Trophoblast cell (in vitro differentiated cells and primary cell): ENCODE data around the gene ARHGEF11. TPM values are rescaled to one million over a fixed set of nuclear protein-coding genes. Genes with fewer than 3 reads are reported as not detected.

Source experiments
- DNase-seq, 2 donors: peaks; one replicate each; pipeline ENCODE4 v3.0.0-alpha.2; 2016
- H2AFZ ChIP-seq: 2 replicates; pipeline ENCODE4 v1.6.1; 2013; ENCODE audit warnings: low read length, moderate library complexity, mild to moderate bottlenecking; ENCODE audit not compliant: insufficient read depth, poor library complexity
- H2AK5ac ChIP-seq: 2 replicates; pipeline ENCODE4 v1.6.1; 2013; ENCODE audit warnings: mild to moderate bottlenecking, low read length
- H2BK120ac ChIP-seq: 2 replicates; pipeline ENCODE4 v1.6.1; 2013; ENCODE audit warnings: low read length, mild to moderate bottlenecking, moderate library complexity; ENCODE audit not compliant: insufficient read depth, poor library complexity
- H2BK12ac ChIP-seq: 2 replicates; pipeline ENCODE4 v1.6.1; 2013; ENCODE audit warnings: mild to moderate bottlenecking, low read length, moderate library complexity
- H2BK5ac ChIP-seq: 2 replicates; pipeline ENCODE4 v1.6.1; 2013; ENCODE audit warnings: low read length, low read depth, moderate library complexity, mild to moderate bottlenecking; ENCODE audit not compliant: poor library complexity
- H3K14ac ChIP-seq: 2 replicates; pipeline ENCODE4 v1.6.1; 2013; ENCODE audit warnings: mild to moderate bottlenecking, low read length
- H3K18ac ChIP-seq: 2 replicates; pipeline ENCODE4 v1.6.1; 2013; ENCODE audit warnings: mild to moderate bottlenecking, low read length
- H3K23ac ChIP-seq: 2 replicates; pipeline ENCODE4 v1.6.1; 2013; ENCODE audit warnings: low read length
- H3K27ac ChIP-seq: 2 replicates; pipeline ENCODE4 v1.5.1; 2013; ENCODE audit warnings: low read depth, mild to moderate bottlenecking, inconsistent platforms, low read length, moderate library complexity
- H3K27me3 ChIP-seq: 2 replicates; pipeline ENCODE4 v1.6.1; 2013; ENCODE audit warnings: inconsistent platforms, mild to moderate bottlenecking, low read length, moderate library complexity; ENCODE audit not compliant: insufficient read depth
- H3K36me3 ChIP-seq, 2 experiments: 1 replicate in 1 of 2; 2 replicates in 1 of 2; pipeline ENCODE4 v1.6.1; 2013; ENCODE audit warnings: low read length in 2 of 2, mild to moderate bottlenecking in 2 of 2, moderate library complexity in 1 of 2; ENCODE audit not compliant: insufficient read depth in 2 of 2, control insufficient read depth in 1 of 2
- H3K4ac ChIP-seq: 2 replicates; pipeline ENCODE4 v1.6.1; 2013; ENCODE audit warnings: low read depth, mild to moderate bottlenecking, low read length, moderate library complexity
- H3K4me1 ChIP-seq, 2 experiments: 1 replicate in 1 of 2; 2 replicates in 1 of 2; pipeline ENCODE4 v1.6.1; 2013; ENCODE audit warnings: low read length in 2 of 2, mild to moderate bottlenecking in 2 of 2, moderate library complexity in 1 of 2; ENCODE audit not compliant: insufficient read depth in 2 of 2, control insufficient read depth in 1 of 2
- H3K4me2 ChIP-seq: 2 replicates; pipeline ENCODE4 v1.6.1; 2013; ENCODE audit warnings: inconsistent platforms, mild to moderate bottlenecking, low read length, moderate library complexity
- H3K4me3 ChIP-seq: 2 replicates; pipeline ENCODE4 v1.5.1; 2013; ENCODE audit warnings: mild to moderate bottlenecking, low read depth, low read length, inconsistent platforms
- H3K79me1 ChIP-seq: one replicate; pipeline ENCODE4 v1.6.1; 2013; ENCODE audit warnings: low read length
- H3K79me2 ChIP-seq: 2 replicates; pipeline ENCODE4 v1.6.1; 2013; ENCODE audit warnings: low read length, mild to moderate bottlenecking; ENCODE audit not compliant: control insufficient read depth, insufficient read depth, poor library complexity
- H3K9ac ChIP-seq: 2 replicates; pipeline ENCODE4 v1.6.1; 2013; ENCODE audit warnings: mild to moderate bottlenecking, low read length
- H3K9me3 ChIP-seq: 2 replicates; pipeline ENCODE4 v1.6.1; 2013; ENCODE audit warnings: low read depth, mild to moderate bottlenecking, control low read depth, inconsistent platforms, low read length; ENCODE audit not compliant: insufficient read depth
- H4K12ac ChIP-seq: 2 replicates; pipeline ENCODE4 v1.6.1; 2013; ENCODE audit warnings: low read depth, mild to moderate bottlenecking, low read length, moderate library complexity
- H4K8ac ChIP-seq: 2 replicates; pipeline ENCODE4 v1.6.1; 2013; ENCODE audit warnings: low read depth, mild to moderate bottlenecking, low read length, moderate library complexity
- H4K91ac ChIP-seq: one replicate; pipeline ENCODE4 v1.6.1; 2013; ENCODE audit warnings: low read depth, mild to moderate bottlenecking, low read length, moderate library complexity
- WGBS: extraction: QIAGEN DNeasy Blood & Tissue Kit; methylation state at CpG from one replicate; pipeline ENCODE4 v1.1.7; 2013; ENCODE audit warnings: missing lambda C conversion rate; ENCODE audit not compliant: insufficient read length, insufficient coverage; ENCODE audit errors: extremely low coverage; 5-methylcytosine and 5-hydroxymethylcytosine counted together
- polyA plus RNA-seq: library from polyadenylated mRNA; stranded (reverse); fragments of 200-250 nt; gene quantifications from 2 replicates; pipeline ENCODE4 v1.2.3, GENCODE V29; 2013

ARHGEF11 gene, protein sequence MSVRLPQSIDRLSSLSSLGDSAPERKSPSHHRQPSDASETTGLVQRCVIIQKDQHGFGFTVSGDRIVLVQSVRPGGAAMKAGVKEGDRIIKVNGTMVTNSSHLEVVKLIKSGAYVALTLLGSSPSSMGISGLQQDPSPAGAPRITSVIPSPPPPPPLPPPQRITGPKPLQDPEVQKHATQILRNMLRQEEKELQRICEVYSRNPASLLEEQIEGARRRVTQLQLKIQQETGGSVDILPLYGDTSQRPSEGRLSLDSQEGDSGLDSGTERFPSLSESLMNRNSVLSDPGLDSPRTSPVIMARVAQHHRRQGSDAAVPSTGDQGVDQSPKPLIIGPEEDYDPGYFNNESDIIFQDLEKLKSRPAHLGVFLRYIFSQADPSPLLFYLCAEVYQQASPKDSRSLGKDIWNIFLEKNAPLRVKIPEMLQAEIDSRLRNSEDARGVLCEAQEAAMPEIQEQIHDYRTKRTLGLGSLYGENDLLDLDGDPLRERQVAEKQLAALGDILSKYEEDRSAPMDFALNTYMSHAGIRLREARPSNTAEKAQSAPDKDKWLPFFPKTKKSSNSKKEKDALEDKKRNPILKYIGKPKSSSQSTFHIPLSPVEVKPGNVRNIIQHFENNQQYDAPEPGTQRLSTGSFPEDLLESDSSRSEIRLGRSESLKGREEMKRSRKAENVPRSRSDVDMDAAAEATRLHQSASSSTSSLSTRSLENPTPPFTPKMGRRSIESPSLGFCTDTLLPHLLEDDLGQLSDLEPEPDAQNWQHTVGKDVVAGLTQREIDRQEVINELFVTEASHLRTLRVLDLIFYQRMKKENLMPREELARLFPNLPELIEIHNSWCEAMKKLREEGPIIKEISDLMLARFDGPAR (N-terminal part only)
- polyA plus RNA-seq = 8.7 and 8.8 TPM in 2 replicates

DNA sequence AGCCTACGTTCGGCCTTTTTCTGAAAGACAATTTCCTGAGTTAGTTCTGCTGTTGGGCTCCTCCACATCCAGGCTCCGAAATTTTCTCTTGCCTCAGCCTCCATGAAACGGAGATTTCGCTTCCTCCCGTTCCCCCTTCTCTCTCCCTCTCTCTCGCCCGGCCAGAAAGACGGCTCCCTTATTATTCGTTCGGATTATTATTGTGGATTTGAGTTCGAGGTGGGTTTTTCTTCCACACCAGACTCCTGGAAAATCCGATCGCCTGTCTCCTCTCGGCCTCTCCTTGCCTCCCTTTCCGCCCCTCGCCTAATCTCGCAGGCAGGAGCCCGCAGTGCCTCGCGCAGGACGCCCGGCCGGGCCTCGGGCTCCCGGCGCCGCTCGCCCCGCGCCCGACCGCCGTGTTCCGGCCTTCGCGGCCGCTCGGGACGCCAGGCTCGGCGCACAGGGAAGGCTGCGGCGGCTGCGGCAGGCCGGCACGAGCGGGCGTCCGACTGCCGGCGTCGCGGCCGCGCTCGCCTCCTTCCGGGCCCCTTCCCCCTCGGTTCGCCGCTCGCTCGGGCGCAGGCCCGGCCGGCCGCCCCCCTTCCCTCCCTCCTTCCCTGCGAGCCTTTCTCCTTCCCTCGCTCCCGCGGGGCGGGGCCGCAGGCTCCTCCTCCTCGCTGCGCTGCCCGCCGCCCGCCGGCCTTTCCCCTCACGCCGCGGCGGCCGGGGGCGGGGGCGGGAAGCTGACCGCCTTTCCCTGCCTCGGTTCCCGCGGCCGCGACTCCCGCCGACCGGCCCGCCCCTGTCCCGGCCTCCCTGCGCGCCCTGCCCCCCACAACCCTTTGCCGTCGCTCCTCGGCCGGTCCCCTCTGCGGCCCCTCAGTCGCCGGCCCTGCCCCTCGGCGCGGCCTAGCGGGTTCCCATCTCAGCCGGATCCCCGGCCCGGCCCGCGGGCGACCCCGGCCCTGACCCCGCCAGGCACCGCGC is at the start of gene ARHGEF11:
TSS of gene ARHGEF11 (minus strand) at position 493 of the 969 bp plus-strand sequence. CDS start 1,412 bp downstream, outside the sequence.
- WGBS = no CpG with 5 or more reads among the region's 120 CpGs
- H4K91ac ChIP-seq = peak within 1 kb of the TSS; percentile 95
- H2AFZ ChIP-seq = peak within 1 kb of the TSS; percentile 93
- no peaks in the 10 kb centered on the region for H3K36me3 ChIP-seq
- peak within 1 kb of the TSS; percentile 88 for H4K12ac ChIP-seq
- H3K79me2 ChIP-seq = peaks cover 12% of the 10 kb centered on the region
- H4K8ac ChIP-seq = peak within 1 kb of the TSS; percentile 94
- no peak within 1 kb of the TSS for H3K23ac ChIP-seq
- H3K18ac ChIP-seq = peak within 1 kb of the TSS; percentile 97
- H2BK5ac ChIP-seq = peak within 1 kb of the TSS; percentile 90
- peak within 1 kb of the TSS; percentile 81 for H3K4me3 ChIP-seq
- H3K4me1 ChIP-seq = peaks cover 11 to 14% of the 10 kb centered on the region in 2 experiments
- DNase-seq = peak; percentile 83 to 93
- H2BK12ac ChIP-seq = peak within 1 kb of the TSS; percentile 35
- H3K14ac ChIP-seq = peak within 1 kb of the TSS; percentile 92
- H2AK5ac ChIP-seq = no peak within 1 kb of the TSS
- peak within 1 kb of the TSS; percentile 76 for H3K9ac ChIP-seq
- H3K27me3 ChIP-seq = no peaks in the 10 kb centered on the region
- peak within 1 kb of the TSS; percentile 35 for H3K4ac ChIP-seq
- H3K4me2 ChIP-seq = peak within 1 kb of the TSS; percentile 84
- H3K27ac ChIP-seq = peak within 1 kb of the TSS; percentile 82
- no peaks in the 10 kb centered on the region for H3K9me3 ChIP-seq
- H3K79me1 ChIP-seq = peaks cover 10% of the 10 kb centered on the region
- H2BK120ac ChIP-seq = peak within 1 kb of the TSS; percentile 89

GRCh38 chr1:157095091-157095490 is 49.5 kb upstream of the ARHGEF11 start:
- H3K79me1 ChIP-seq = no peaks in the 10 kb centered on the region
- H2BK120ac ChIP-seq = no peak overlapping the region
- no peak overlapping the region for H3K14ac ChIP-seq
- DNase-seq = no peak
- H3K79me2 ChIP-seq = no peaks in the 10 kb centered on the region
- no peak overlapping the region for H3K9ac ChIP-seq
- no peaks in the 10 kb centered on the region for H3K27me3 ChIP-seq
- H4K8ac ChIP-seq = no peak overlapping the region
- H2BK12ac ChIP-seq = no peak overlapping the region
- H3K4me2 ChIP-seq = no peak overlapping the region
- no peak overlapping the region for H2BK5ac ChIP-seq
- no peak overlapping the region for H3K4me3 ChIP-seq
- H3K23ac ChIP-seq = no peak overlapping the region
- H2AFZ ChIP-seq = no peak overlapping the region
- H2AK5ac ChIP-seq = no peak overlapping the region
- H3K36me3 ChIP-seq = no peaks in the 10 kb centered on the region
- H3K27ac ChIP-seq = no peak overlapping the region
- no peak overlapping the region for H4K12ac ChIP-seq
- no CpG with 5 or more reads among the region's 4 CpGs for WGBS
- H4K91ac ChIP-seq = no peak overlapping the region
- no peak overlapping the region for H3K4ac ChIP-seq
- peaks cover 2% of the 10 kb centered on the region for H3K9me3 ChIP-seq
- no peak overlapping the region for H3K18ac ChIP-seq
- H3K4me1 ChIP-seq = peaks cover 3 to 6% of the 10 kb centered on the region in 2 experiments

- no peak overlapping the region for H3K18ac ChIP-seq
- H3K4me1 ChIP-seq = peaks cover 3 to 6% of the 10 kb centered on the region in 2 experiments
- no peak overlapping the region for H3K9ac ChIP-seq
- no CpG with 5 or more reads among the region's 8 CpGs for WGBS
- no peak overlapping the region for H2AFZ ChIP-seq
- no peaks in the 10 kb centered on the region for H3K27me3 ChIP-seq
- no peaks in the 10 kb centered on the region for H3K79me2 ChIP-seq
- no peak overlapping the region for H2BK120ac ChIP-seq
- no peak overlapping the region for H3K4ac ChIP-seq
- H2BK5ac ChIP-seq = no peak overlapping the region
- H3K79me1 ChIP-seq = no peaks in the 10 kb centered on the region
- H3K23ac ChIP-seq = no peak overlapping the region
- no peaks in the 10 kb centered on the region for H3K36me3 ChIP-seq
- H4K12ac ChIP-seq = no peak overlapping the region
- peaks cover 2% of the 10 kb centered on the region for H3K9me3 ChIP-seq
- H4K91ac ChIP-seq = no peak overlapping the region
- H3K14ac ChIP-seq = no peak overlapping the region
- H3K27ac ChIP-seq = no peak overlapping the region
- H3K4me3 ChIP-seq = no peak overlapping the region
- H3K4me2 ChIP-seq = no peak overlapping the region
- no peak overlapping the region for H4K8ac ChIP-seq
- no peak overlapping the region for H2BK12ac ChIP-seq
- no peak overlapping the region for H2AK5ac ChIP-seq
- DNase-seq = no peak
Measured at GRCh38 chr1:157092831-157093230, 47.3 kb upstream of the ARHGEF11 start.
